IMR-90 (cell line): Measurements from ENCODE around the gene MPV17L. TPM values are rescaled to one million over a fixed set of nuclear protein-coding genes. Genes with fewer than 3 reads are reported as not detected.
A peak's percentile ranks its signal among the peaks of the same experiment; 100 is the strongest.

Experiments
- ATAC-seq: fragments of 200-7000 bp; cut with Tn5 transposase; 2 replicates; pipeline ENCODE4 v1.9.1; 2020; ENCODE audit warnings: low read depth, mild to moderate bottlenecking, moderate library complexity
- BruUV-seq: library from RNA; stranded (reverse); fragments of 400-500 nt; replicated peaks from 2 replicates; lab custom pipeline; 2021; lab: Mats Ljungman, UMichigan
- CTCF ChIA-PET: fragments of 300-600 bp; formaldehyde crosslinking; extraction: SDS; loops from one replicate; lab custom pipeline; 2021; ENCODE audit warnings: antibody characterized with exemption; lab: Yijun Ruan, JAX
- POLR2A ChIA-PET: fragments of 300-600 bp; sonication (Branson Sonifier 250); formaldehyde crosslinking; loops from one replicate; lab custom pipeline; 2022; ENCODE audit warnings: antibody characterized with exemption; ENCODE audit not compliant: unreplicated experiment; lab: Charles Lee
- DNase-seq: peaks from one replicate; pipeline ENCODE4 v3.0.0; 2013
- H2AFZ ChIP-seq: replicated peaks from 2 replicates; pipeline ENCODE3; 2013; ENCODE audit warnings: low read length, mild to moderate bottlenecking; ENCODE audit not compliant: poor library complexity
- H2AK5ac ChIP-seq: 2 replicates; pipeline ENCODE4 v1.6.1; 2013; ENCODE audit warnings: low read depth, low read length, inconsistent platforms
- H2AK9ac ChIP-seq: replicated peaks from 2 replicates; pipeline ENCODE3; 2013; ENCODE audit warnings: mild to moderate bottlenecking, low read depth, low read length, moderate library complexity; ENCODE audit not compliant: poor library complexity
- H2BK120ac ChIP-seq: 2 replicates; pipeline ENCODE4 v1.6.1; 2013; ENCODE audit warnings: low read depth, low read length, inconsistent platforms
- H2BK15ac ChIP-seq: 3 replicates; pipeline ENCODE4 v1.6.1; 2013; ENCODE audit warnings: low read depth, low read length, inconsistent platforms
- H2BK20ac ChIP-seq: 2 replicates; pipeline ENCODE4 v1.6.1; 2013; ENCODE audit warnings: low read depth, mild to moderate bottlenecking, inconsistent platforms, low read length, moderate library complexity
- H2BK5ac ChIP-seq: 2 replicates; pipeline ENCODE4 v1.6.1; 2013; ENCODE audit warnings: mild to moderate bottlenecking, low read depth, low read length, inconsistent platforms; ENCODE audit not compliant: poor library complexity, severe bottlenecking
- H3K14ac ChIP-seq: replicated peaks from 2 replicates; pipeline ENCODE4 v1.6.1; 2013; ENCODE audit warnings: low read depth, low read length, inconsistent platforms
- H3K18ac ChIP-seq: 2 replicates; pipeline ENCODE4 v1.6.1; 2013; ENCODE audit warnings: low read depth, low read length, control low read depth
- H3K23ac ChIP-seq: 2 replicates; pipeline ENCODE4 v1.6.1; 2013; ENCODE audit warnings: low read depth, low read length, inconsistent platforms
- H3K27ac ChIP-seq: 2 replicates; pipeline ENCODE4 v1.5.1; 2013; ENCODE audit warnings: mild to moderate bottlenecking, control low read depth, low read length; ENCODE audit not compliant: insufficient read depth
- H3K27me3 ChIP-seq: 2 replicates; pipeline ENCODE4 v1.6.1; 2013; ENCODE audit warnings: low read length; ENCODE audit not compliant: control insufficient read depth, insufficient read depth
- H3K36me3 ChIP-seq: 2 replicates; pipeline ENCODE4 v1.6.1; 2013; ENCODE audit warnings: low read length, mixed read lengths; ENCODE audit not compliant: control insufficient read depth, insufficient read depth
- H3K4ac ChIP-seq: 2 replicates; pipeline ENCODE4 v1.6.1; 2013; ENCODE audit warnings: low read depth, low read length, inconsistent platforms
- H3K4me1 ChIP-seq: 2 replicates; pipeline ENCODE4 v1.6.1; 2013; ENCODE audit warnings: low read length, mixed read lengths; ENCODE audit not compliant: control insufficient read depth, insufficient read depth
- H3K4me2 ChIP-seq: 2 replicates; pipeline ENCODE4 v1.6.1; 2013; ENCODE audit warnings: low read depth, mild to moderate bottlenecking, control low read depth, low read length, moderate library complexity
- H3K4me3 ChIP-seq: 2 replicates; pipeline ENCODE4 v1.5.1; 2013; ENCODE audit warnings: low read depth, mild to moderate bottlenecking, control low read depth, low read length, moderate library complexity; ENCODE audit not compliant: insufficient read depth
- H3K56ac ChIP-seq: 2 replicates; pipeline ENCODE4 v1.6.1; 2013; ENCODE audit warnings: low read length, inconsistent platforms; ENCODE audit not compliant: insufficient read depth; ENCODE audit errors: extremely low read depth
- H3K79me1 ChIP-seq, 2 experiments: 2 replicates each; pipeline ENCODE4 v1.6.1; 2013; ENCODE audit warnings: low read length in 2 of 2, inconsistent platforms in 1 of 2, low read depth in 1 of 2
- H3K9ac ChIP-seq: 2 replicates; pipeline ENCODE4 v1.6.1; 2013; ENCODE audit warnings: low read depth, low read length, control low read depth
- H3K9me1 ChIP-seq: 2 replicates; pipeline ENCODE4 v1.6.1; 2013; ENCODE audit warnings: low read length, inconsistent platforms; ENCODE audit not compliant: insufficient read depth
- H3K9me3 ChIP-seq: 2 replicates; pipeline ENCODE4 v1.6.1; 2013; ENCODE audit warnings: low read length; ENCODE audit not compliant: control insufficient read depth, insufficient read depth
- H4K20me1 ChIP-seq: 2 replicates; pipeline ENCODE4 v1.6.1; 2013; ENCODE audit warnings: low read length, inconsistent platforms; ENCODE audit not compliant: insufficient read depth
- H4K5ac ChIP-seq: 2 replicates; pipeline ENCODE4 v1.6.1; 2013; ENCODE audit warnings: mild to moderate bottlenecking, low read depth, low read length, control low read depth
- H4K8ac ChIP-seq, 2 experiments: 2 replicates each; pipeline ENCODE4 v1.6.1; 2013; ENCODE audit warnings: low read depth in 2 of 2, low read length in 2 of 2, control low read depth in 1 of 2, inconsistent platforms in 1 of 2
- H4K91ac ChIP-seq: 2 replicates; pipeline ENCODE4 v1.6.1; 2013; ENCODE audit warnings: low read depth, low read length, inconsistent platforms; ENCODE audit not compliant: insufficient read depth
- BHLHE40 ChIP-seq: fragments of 150-350 bp; IDR thresholded peaks from 2 replicates; pipeline ENCODE4 v1.6.1; 2016; ENCODE audit warnings: mild to moderate bottlenecking, low read depth, low read length
- CEBPB ChIP-seq: IDR thresholded peaks from 2 replicates; pipeline ENCODE4 v1.6.1; 2012; ENCODE audit warnings: low read depth, low read length, improper control_type of control experiment
- CHD1 ChIP-seq: IDR thresholded peaks from 2 replicates; pipeline ENCODE4 v1.6.1; 2012; ENCODE audit warnings: low read depth, low read length, improper control_type of control experiment
- CTCF ChIP-seq: conservative IDR thresholded peaks from 2 replicates; pipeline ENCODE4 v1.5.1; 2012; ENCODE audit warnings: mild to moderate bottlenecking, low read depth, low read length, improper control_type of control experiment
- FOS ChIP-seq: fragments of 150-350 bp; IDR thresholded peaks from 2 replicates; pipeline ENCODE4 v1.6.1; 2016; ENCODE audit warnings: low read depth, low read length
- MAFK ChIP-seq: IDR thresholded peaks from 2 replicates; pipeline ENCODE4 v1.6.1; 2012; ENCODE audit warnings: low read depth, low read length, improper control_type of control experiment
- MAZ ChIP-seq: IDR thresholded peaks from 2 replicates; pipeline ENCODE4 v1.6.1; 2012; ENCODE audit warnings: low read depth, mild to moderate bottlenecking, low read length, improper control_type of control experiment, moderate library complexity, borderline replicate concordance
- NFE2L2 ChIP-seq: fragments of 150-350 bp; IDR thresholded peaks from 2 replicates; pipeline ENCODE4 v1.6.1; 2016; ENCODE audit warnings: low read depth, mild to moderate bottlenecking, low read length
- POLR2A ChIP-seq: IDR thresholded peaks from 2 replicates; pipeline ENCODE4 v1.6.1; 2012; ENCODE audit warnings: mild to moderate bottlenecking, low read depth, low read length
- RAD21 ChIP-seq: IDR thresholded peaks from 2 replicates; pipeline ENCODE4 v1.6.1; 2012; ENCODE audit warnings: low read length, improper control_type of control experiment
- RCOR1 ChIP-seq: IDR thresholded peaks from 2 replicates; pipeline ENCODE4 v1.6.1; 2012; ENCODE audit warnings: mild to moderate bottlenecking, low read length, improper control_type of control experiment; ENCODE audit not compliant: insufficient replicate concordance
- RFX5 ChIP-seq: IDR thresholded peaks from 2 replicates; pipeline ENCODE4 v1.8.0; 2012; ENCODE audit warnings: low read depth, mild to moderate bottlenecking, low read length, moderate library complexity
- SMC3 ChIP-seq: fragments of 150-350 bp; IDR thresholded peaks from 2 replicates; pipeline ENCODE4 v1.6.1; 2016; ENCODE audit warnings: low read depth, mild to moderate bottlenecking, antibody characterized with exemption, low read length, moderate library complexity
- USF2 ChIP-seq: fragments of 150-350 bp; IDR thresholded peaks from 2 replicates; pipeline ENCODE4 v1.6.1; 2017; ENCODE audit warnings: mild to moderate bottlenecking, antibody characterized with exemption, low read length, low read depth
- WGBS, 2 experiments: methylation state at CpG; one replicate each; pipeline versions ENCODE4 v1.1.5 to v1.1.7; 2013; ENCODE audit warnings: missing lambda C conversion rate in 2 of 2; ENCODE audit not compliant: insufficient read length in 1 of 2; ENCODE audit errors: extremely low coverage in 2 of 2; 5-methylcytosine and 5-hydroxymethylcytosine counted together
- dilution Hi-C: fragments of 300-500 bp; cut with HindIII; formaldehyde crosslinking; loops from one replicate; pipeline ENCODE4 v1.14.3; 2018; ENCODE audit warnings: low sequenced_read_pairs; ENCODE audit not compliant: unreplicated experiment
- in situ Hi-C: fragments of 300-500 bp; cut with MboI; formaldehyde crosslinking; loops from 3 replicates; pipeline ENCODE4 v1.14.3; 2019; ENCODE audit warnings: low sequenced_read_pairs, inconsistent platforms, mixed read lengths
- intact Hi-C: fragments of 100-400 bp; cut with micrococcal nuclease; formaldehyde crosslinking; loops from 2 replicates; pipeline ENCODE4 v1.10.0; 2022
- polyA plus RNA-seq, 3 experiments: library from polyadenylated mRNA; depleted of rRNA; stranded (reverse); fragments of >200 nt; gene quantifications; 2 replicates each; pipeline ENCODE4 v1.2.3, GENCODE V29; 2012; ENCODE audit warnings: low replicate concordance in 1 of 3
- total RNA-seq: library from RNA; depleted of rRNA; stranded (reverse); fragments of >200 nt; gene quantifications from 2 replicates; pipeline ENCODE4 v1.2.3, GENCODE V29; 2012

MPV17L gene
- total and polyA plus RNA-seq, 2 of the 4 experiments (the other 2 are of a cell fraction), result 0.03 TPM; not detected in 1

GRCh38 chr16:15434425-15435215 is 39.1 kb downstream of the MPV17L start, which contains the start of gene BMERB1:
Gene BMERB1 (plus strand): TSS chr16:15434588. CDS start chr16:15434654, 66 bp downstream.
- no peak within 1 kb of the TSS for H2BK20ac ChIP-seq
- peak within 1 kb of the TSS; percentile 71 for H3K4me3 ChIP-seq
- no CpG with 5 or more reads among the region's 63 CpGs for WGBS, 2 experiments
- peak within 1 kb of the TSS; percentile 90 to 94 for H4K8ac ChIP-seq
- peak within 1 kb of the TSS; percentile 56 for H3K56ac ChIP-seq
- H4K91ac ChIP-seq, result peak within 1 kb of the TSS; percentile 59; the same call in 1 of the 2 replicates
- intact Hi-C loops, result loop anchor here (2.0 kb wide), 1 partner anchor 116 kb away; no protein-coding TSS in a partner anchor
- peak within 1 kb of the TSS; percentile 7; the same call in 1 of the 2 replicates for H2AK5ac ChIP-seq
- H2AK9ac ChIP-seq, result peak within 1 kb of the TSS; percentile 92
- ATAC-seq, result peak; percentile 95
- H3K4me1 ChIP-seq, result peaks cover 7% of the 10 kb centered on the region
- no TSS peak for BruUV-seq
- H3K9me3 ChIP-seq, result no peaks in the 10 kb centered on the region
- H3K79me1 ChIP-seq, result peaks cover 8 to 41% of the 10 kb centered on the region in 2 experiments
- peak within 1 kb of the TSS; percentile 56; the same call in 1 of the 2 replicates for H3K18ac ChIP-seq
- H2BK120ac ChIP-seq, result peak within 1 kb of the TSS; percentile 85; the same call in 1 of the 2 replicates
- peak within 1 kb of the TSS; percentile 92 for H3K27ac ChIP-seq
- H3K9me1 ChIP-seq, result no peaks in the 10 kb centered on the region
- H4K5ac ChIP-seq, result peak within 1 kb of the TSS; percentile 94
- H2AFZ ChIP-seq, result peak within 1 kb of the TSS; percentile 89
- CTCF ChIA-PET, result no interaction called here
- POLR2A ChIA-PET, result no interaction called here
- H3K9ac ChIP-seq, result peak within 1 kb of the TSS; percentile 96
- peak within 1 kb of the TSS; percentile 91 for H3K14ac ChIP-seq
- peaks cover 24% of the 10 kb centered on the region for H4K20me1 ChIP-seq
- H2BK5ac ChIP-seq, result peak within 1 kb of the TSS; percentile 53
- dilution Hi-C loops, result no loop called here
- H3K4me2 ChIP-seq, result peak within 1 kb of the TSS; percentile 86
- H3K23ac ChIP-seq, result peak within 1 kb of the TSS; percentile 84; the same call in 1 of the 2 replicates
- in situ Hi-C loops, result loop anchor here (10.0 kb wide), 1 partner anchor 70 kb away; no protein-coding TSS in a partner anchor
- H3K4ac ChIP-seq, result peak within 1 kb of the TSS; percentile 71
- DNase-seq, result peak; percentile 71
- H2BK15ac ChIP-seq, result peak within 1 kb of the TSS; percentile 36; the same call in 1 of the 3 replicates
- no peaks in the 10 kb centered on the region for H3K27me3 ChIP-seq
- H3K36me3 ChIP-seq, result no peaks in the 10 kb centered on the region
- TF ChIP-seq BHLHE40 (peak; percentile 47), POLR2A (peak; percentile 59), CTCF (no peak), USF2 (0 out of 2 replicates have a peak, but pooled peaks have one; percentile 16), CHD1 (no peak), MAZ (peak; percentile 72; the same call in 1 of the 2 replicates), FOS (no peak), MAFK (no peak), SMC3 (0 out of 2 replicates have a peak, but pooled peaks have one; percentile 5), RFX5 (no peak), RAD21 (peak; percentile 21; the same call in 1 of the 2 replicates), RCOR1 (peak; percentile 81), CEBPB (no peak), NFE2L2 (no peak)
